Spinal cord (tissue), 10 donors: ENCODE data around the gene YIPF3. TPM values are rescaled to one million over a fixed set of nuclear protein-coding genes. Genes with fewer than 3 reads are reported as not detected.

Experiments used
- DNase-seq, 6 donors: peaks; one replicate each; pipeline versions ENCODE4 v3.0.0 to v3.0.0-alpha.2; 2013 to 2015; ENCODE audit warnings: low spot score in 6 of 6, low read depth in 4 of 6
- H3K27ac ChIP-seq: one replicate; pipeline ENCODE4 v1.5.1; 2013; ENCODE audit warnings: low read depth, low read length, control low read depth
- H3K27me3 ChIP-seq: one replicate; pipeline ENCODE4 v1.6.1; 2013; ENCODE audit warnings: low read length; ENCODE audit not compliant: control insufficient read depth, insufficient read depth
- H3K36me3 ChIP-seq: one replicate; pipeline ENCODE4 v1.6.1; 2013; ENCODE audit warnings: low read length; ENCODE audit not compliant: control insufficient read depth, insufficient read depth
- H3K4me1 ChIP-seq: one replicate; pipeline ENCODE4 v1.6.1; 2013; ENCODE audit warnings: low read length; ENCODE audit not compliant: control insufficient read depth, insufficient read depth
- H3K4me3 ChIP-seq: one replicate; pipeline ENCODE4 v1.5.1; 2013; ENCODE audit warnings: low read depth, low read length, control low read depth
- H3K9me3 ChIP-seq: one replicate; pipeline ENCODE4 v1.6.1; 2013; ENCODE audit warnings: low read length; ENCODE audit not compliant: control insufficient read depth, insufficient read depth
- WGBS: methylation state at CpG from one replicate; pipeline ENCODE4 v1.1.5; 2013; ENCODE audit warnings: missing lambda C conversion rate; ENCODE audit not compliant: insufficient coverage; 5-methylcytosine and 5-hydroxymethylcytosine counted together
- polyA plus RNA-seq, 2 donors: library from polyadenylated mRNA; unstranded; fragments of 120-200 nt; gene quantifications; one replicate each; pipeline ENCODE4 v1.2.1, GENCODE V29; 2013; ENCODE audit not compliant: insufficient read length in 2 of 2
- total RNA-seq, 2 donors: library from RNA; depleted of rRNA in 1 of 2; stranded (reverse); fragments of 120-200 nt in 1 of 2; fragments of >200 nt in 1 of 2; gene quantifications; one replicate each; pipeline versions ENCODE4 v1.2.3 to v1.2.4, GENCODE V29; 2013 to 2014
- donor health status: healthy.

Gene YIPF3
- total and polyA plus RNA-seq, 4 donors: 54.7 to 140 (median 116) TPM

DNA sequence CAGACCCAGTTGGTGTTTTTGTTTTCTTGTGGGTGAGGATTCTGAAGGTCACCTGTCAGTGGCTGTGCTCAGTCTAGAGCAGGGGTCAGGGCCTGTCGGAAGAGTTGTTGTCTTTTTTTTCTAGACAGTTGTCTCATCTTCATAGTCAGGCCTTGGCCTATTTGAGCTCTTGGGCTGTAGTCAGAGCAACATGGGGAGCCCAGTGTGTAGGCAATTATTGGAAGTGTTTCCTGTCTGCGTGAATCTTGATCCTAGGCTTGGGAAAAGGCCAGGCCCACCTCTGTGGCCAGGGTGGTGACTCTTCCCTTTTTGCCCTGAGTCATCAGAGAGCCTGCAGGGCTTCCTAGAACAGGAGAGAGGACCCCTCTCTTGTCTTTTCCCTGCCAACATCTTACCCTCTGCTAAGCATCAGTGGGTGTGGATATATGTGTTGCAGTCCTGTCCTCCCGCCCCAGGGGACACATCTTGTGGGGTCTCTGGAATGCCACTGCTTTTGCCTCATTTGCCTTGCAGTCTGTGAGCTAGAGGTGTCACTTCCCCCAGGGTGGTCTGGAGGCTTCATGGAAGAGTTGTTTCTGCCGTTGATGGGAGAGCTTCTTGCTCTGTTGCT lies 28.0 kb downstream of the YIPF3 start:
- no peak for DNase-seq
- Histone ChIP-seq H3K27ac (no peak overlapping the region), H3K27me3 (no peaks in the 10 kb centered on the region), H3K4me1 (peaks cover 18% of the 10 kb centered on the region), H3K4me3 (no peak overlapping the region), H3K36me3 (peaks cover 9% of the 10 kb centered on the region), H3K9me3 (no peaks in the 10 kb centered on the region)
- WGBS: 59% methylated on average over 4 of the region's 4 CpGs

DNA sequence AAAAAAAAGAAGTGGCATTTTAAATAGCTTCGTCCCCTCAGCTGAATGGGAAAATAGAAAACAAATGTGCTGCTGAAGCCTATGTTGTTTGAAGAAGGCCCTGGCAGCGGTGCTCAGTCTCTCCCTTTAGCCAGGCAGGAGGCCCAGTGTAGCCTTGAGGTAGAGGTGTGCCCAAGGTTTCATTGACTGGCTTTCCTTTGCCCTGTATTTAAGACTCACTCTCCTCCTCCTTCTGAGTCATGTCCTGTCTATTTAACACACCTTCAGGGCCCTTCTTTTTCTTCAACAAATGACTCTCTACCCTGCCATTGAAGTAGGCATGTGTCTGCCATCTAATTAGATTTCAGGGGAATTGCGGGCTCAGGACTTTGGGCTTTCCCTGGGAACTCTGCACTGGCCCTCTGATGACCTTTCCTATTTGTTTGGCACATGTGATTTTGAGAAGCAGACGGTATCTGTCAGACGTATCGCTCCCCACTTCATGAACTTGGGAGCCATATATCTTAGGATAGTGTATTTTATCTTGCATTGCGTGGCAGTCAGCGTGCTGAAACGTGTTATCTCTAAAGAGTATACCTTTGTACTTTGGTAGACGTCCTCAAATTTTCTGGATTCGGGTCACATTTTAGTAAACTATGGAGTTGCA lies 35.0 kb downstream of the YIPF3 start:
- WGBS: 96% methylated on average over 9 of the region's 11 CpGs
- Histone ChIP-seq H3K27ac (no peak overlapping the region), H3K36me3 (no peaks in the 10 kb centered on the region), H3K4me1 (peaks cover 8% of the 10 kb centered on the region), H3K4me3 (no peak overlapping the region), H3K27me3 (no peaks in the 10 kb centered on the region), H3K9me3 (no peaks in the 10 kb centered on the region)
- DNase-seq: no peak

DNA sequence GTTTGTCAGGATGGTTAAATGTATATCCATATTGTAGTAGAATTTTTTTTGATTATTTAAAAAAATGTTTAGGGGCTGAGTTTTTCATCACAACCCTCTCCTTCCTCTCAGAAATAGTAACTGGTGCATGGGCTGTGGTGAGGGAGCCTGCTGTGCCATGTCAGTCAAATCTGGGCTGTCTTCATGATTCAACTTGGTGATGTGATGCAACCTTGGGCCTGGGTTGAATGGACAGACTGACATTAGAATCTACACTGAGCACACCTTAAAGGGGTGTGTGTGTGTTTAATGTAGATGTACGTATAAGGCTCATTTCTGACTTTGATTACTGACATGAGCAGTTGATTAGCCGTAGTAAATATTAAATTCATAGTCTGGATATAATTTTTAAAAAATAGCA lies 35.7 kb downstream of the YIPF3 start:
- DNase-seq: no peak
- Histone ChIP-seq H3K36me3 (no peaks in the 10 kb centered on the region), H3K4me3 (no peak overlapping the region), H3K9me3 (no peaks in the 10 kb centered on the region), H3K27me3 (no peaks in the 10 kb centered on the region), H3K4me1 (peaks cover 8% of the 10 kb centered on the region), H3K27ac (no peak overlapping the region)
- WGBS: no CpG with 5 or more reads among the region's 2 CpGs

DNA sequence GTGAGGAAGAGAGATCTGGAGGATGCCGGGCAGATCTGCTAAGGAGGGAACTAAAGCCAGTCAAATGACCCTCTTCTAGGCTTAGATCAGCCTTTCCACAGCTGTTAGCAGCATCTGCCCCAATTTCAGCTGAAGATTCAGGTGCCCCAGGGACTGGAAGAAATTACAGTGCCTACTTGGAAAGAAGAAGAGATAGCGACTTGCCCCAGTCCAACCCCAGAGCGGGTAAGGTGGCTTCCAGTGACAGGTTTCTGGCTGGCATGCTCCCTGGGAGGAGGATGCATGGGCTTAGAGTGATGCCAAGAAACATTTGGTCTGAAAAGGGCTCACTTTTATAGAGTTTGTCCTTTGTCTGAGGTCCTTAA lies 38.7 kb downstream of the YIPF3 start:
- H3K4me3 ChIP-seq: peak overlapping the region; percentile 71
- H3K27me3 ChIP-seq: no peaks in the 10 kb centered on the region
- WGBS: 32% methylated on average over 2 of the region's 3 CpGs
- no peak for DNase-seq
- H3K4me1 ChIP-seq: peaks cover 8% of the 10 kb centered on the region
- no peaks in the 10 kb centered on the region for H3K36me3 ChIP-seq
- H3K9me3 ChIP-seq: no peaks in the 10 kb centered on the region
- H3K27ac ChIP-seq: peak overlapping the region; percentile 76

DNA sequence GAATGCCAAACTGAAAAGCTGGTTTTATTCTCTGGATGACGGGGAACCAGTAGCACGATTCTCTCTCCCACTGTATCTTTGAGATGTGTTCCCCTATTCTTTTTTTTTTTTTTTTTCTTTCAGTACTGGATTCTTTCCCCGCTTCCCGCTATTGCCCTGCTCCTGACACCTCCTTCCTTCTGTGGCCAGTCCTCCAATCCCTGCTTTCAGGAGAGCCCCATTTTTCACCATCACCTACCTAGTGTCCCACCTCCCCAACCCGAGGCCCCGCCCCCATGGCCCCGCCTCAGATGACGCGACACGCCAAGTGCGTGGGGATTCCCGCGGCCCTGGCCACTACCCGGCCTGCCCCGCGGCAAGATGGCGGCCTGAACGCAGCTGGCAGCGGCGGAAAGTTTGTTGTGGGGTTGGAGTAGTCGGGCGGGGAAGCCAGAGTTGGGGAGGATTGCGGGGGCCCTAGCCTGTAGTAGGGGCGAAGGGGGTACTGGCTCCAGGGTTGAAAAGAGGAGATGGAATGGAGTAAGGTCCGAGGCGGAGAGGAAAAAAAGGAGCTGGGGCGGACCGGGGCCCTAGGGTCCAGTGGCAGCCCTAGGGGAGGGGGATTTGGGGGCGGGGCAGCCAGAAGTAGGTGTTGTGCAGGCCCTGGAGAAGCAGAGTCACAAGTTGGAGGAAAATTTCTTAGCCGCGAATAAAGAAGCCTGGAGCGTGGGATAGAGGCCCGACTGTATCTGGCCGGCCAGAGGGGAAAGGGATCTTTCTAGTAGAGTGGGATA lies 39.3 kb downstream of the YIPF3 start, which contains the start of gene TJAP1:
Gene TJAP1 (plus strand): TSS at position 336 of the 773 bp plus-strand sequence. CDS start 21,432 bp downstream, outside the sequence.
- WGBS: under 1% methylated on average over 30 of the region's 34 CpGs
- peak within 1 kb of the TSS; percentile 71 for H3K4me3 ChIP-seq
- H3K4me1 ChIP-seq: peaks cover 8% of the 10 kb centered on the region
- no peaks in the 10 kb centered on the region for H3K9me3 ChIP-seq
- DNase-seq: peak in 5 of 6 donors; percentile 87 to 99 (median 92)
- peak within 1 kb of the TSS; percentile 76 for H3K27ac ChIP-seq
- no peaks in the 10 kb centered on the region for H3K36me3 ChIP-seq
- H3K27me3 ChIP-seq: no peaks in the 10 kb centered on the region

DNA sequence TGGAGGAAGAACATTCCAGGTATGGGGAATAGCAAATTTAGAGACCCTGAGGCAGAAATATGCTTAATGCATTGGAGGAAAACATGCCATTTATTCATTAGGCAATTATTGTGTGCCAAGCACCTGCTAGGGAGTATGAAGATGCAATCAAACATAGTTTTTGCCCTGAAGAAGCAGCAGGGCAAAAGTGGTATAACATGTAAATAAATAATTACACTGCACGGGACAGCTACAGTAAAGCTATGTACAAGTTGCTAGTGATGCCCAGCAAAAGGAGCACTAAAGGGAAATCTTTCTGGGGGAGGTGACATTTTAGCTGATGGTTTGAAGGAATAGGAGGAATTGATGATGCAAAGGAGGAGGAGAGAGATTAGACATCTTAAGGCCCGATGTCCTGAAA lies 40.0 kb downstream of the YIPF3 start:
- H3K9me3 ChIP-seq: no peaks in the 10 kb centered on the region
- 15% methylated on average over 1 of the region's 2 CpGs for WGBS
- H3K27ac ChIP-seq: peak overlapping the region; percentile 67
- no peak for DNase-seq
- H3K27me3 ChIP-seq: no peaks in the 10 kb centered on the region
- H3K4me1 ChIP-seq: peaks cover 8% of the 10 kb centered on the region
- no peaks in the 10 kb centered on the region for H3K36me3 ChIP-seq
- peak overlapping the region; percentile 71 for H3K4me3 ChIP-seq

DNA sequence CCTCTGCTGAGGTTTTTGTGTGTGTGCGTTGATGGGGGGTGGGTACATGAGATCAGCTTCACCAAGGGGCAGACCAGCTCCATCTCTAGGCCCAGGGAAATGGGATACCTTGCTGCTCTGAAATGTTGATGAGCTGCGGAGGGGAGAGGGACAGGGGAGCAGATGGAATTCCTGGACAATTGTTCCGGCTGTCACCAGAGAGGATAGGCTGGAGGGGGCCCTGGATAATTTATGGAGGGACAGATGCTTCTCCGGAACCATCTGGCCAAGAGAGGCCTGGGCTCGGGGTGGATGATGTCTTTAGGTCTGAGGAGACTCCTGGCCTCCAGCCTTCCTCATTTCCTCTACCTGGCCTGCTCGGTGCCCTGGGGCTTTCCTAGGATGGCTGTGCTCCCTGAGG lies 41.2 kb downstream of the YIPF3 start:
- Histone ChIP-seq H3K4me3 (no peak overlapping the region), H3K4me1 (peaks cover 8% of the 10 kb centered on the region), H3K36me3 (no peaks in the 10 kb centered on the region), H3K27me3 (no peaks in the 10 kb centered on the region), H3K9me3 (no peaks in the 10 kb centered on the region), H3K27ac (no peak overlapping the region)
- no peak for DNase-seq
- 39% methylated on average over 6 of the region's 6 CpGs for WGBS

DNA sequence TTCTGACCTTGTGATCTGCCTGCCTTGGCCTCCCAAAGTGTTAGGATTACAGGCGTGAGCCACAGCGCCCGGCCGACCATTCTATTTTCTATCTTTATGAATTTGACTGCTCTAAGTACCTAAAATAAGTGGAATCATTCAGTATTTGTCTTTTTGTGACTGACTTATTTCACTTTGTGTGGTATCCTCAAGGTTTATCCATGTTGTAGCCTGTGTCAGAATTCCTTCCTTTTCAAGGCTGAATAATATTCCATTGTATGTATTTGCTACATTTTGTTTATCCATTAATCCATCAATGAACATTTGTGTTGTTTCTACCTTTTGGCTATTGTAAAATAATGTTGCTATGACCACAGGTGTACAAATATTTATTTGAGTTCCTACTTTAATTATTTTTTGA lies 44.2 kb downstream of the YIPF3 start:
- Histone ChIP-seq H3K27ac (no peak overlapping the region), H3K4me3 (no peak overlapping the region), H3K9me3 (no peaks in the 10 kb centered on the region), H3K4me1 (no peaks in the 10 kb centered on the region), H3K27me3 (no peaks in the 10 kb centered on the region), H3K36me3 (no peaks in the 10 kb centered on the region)
- WGBS: no CpG with 5 or more reads among the region's 4 CpGs
- DNase-seq: no peak

DNA sequence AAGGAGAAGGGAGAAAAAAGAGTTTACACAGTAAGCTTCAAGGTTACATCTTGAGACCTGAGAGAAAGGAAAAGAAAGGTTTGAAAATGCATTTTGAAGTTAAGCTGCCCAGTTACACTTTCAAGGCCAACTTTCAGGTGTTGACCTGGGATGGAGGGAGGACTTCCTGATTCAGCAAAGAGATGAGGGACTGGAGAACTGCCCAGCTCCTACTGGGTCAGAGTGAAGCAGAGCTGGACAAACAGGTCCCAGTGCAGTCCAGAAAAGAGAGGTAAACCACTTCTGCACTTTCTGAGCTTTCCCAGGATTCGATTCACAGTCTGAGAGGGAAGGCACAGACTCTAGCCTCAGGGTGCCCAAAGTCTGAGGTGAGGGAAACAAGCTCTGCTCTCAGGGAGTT lies 45.3 kb downstream of the YIPF3 start:
- WGBS: 88% methylated on average over 1 of the region's 1 CpG
- H3K27ac ChIP-seq: no peak overlapping the region
- no peaks in the 10 kb centered on the region for H3K27me3 ChIP-seq
- no peaks in the 10 kb centered on the region for H3K4me1 ChIP-seq
- DNase-seq: no peak
- H3K36me3 ChIP-seq: no peaks in the 10 kb centered on the region
- H3K4me3 ChIP-seq: no peak overlapping the region
- no peaks in the 10 kb centered on the region for H3K9me3 ChIP-seq
